Fibroblast of pulmonary artery (primary cell): ENCODE measurements around the gene USP21.
"Not testable (repeated sequence)": the region's sequence is repeated elsewhere in the genome, so short reads cannot be mapped to it uniquely, and the experiment has no call there.

Source experiments
- DNase-seq: peaks from one replicate; pipeline ENCODE4 v3.0.0-alpha.2; 2010; ENCODE audit warnings: low read depth
- H3K4me3 ChIP-seq: replicated peaks from 2 replicates; pipeline ENCODE4 v1.5.1; 2011; ENCODE audit warnings: low read depth, mild to moderate bottlenecking, control low read depth, low read length, moderate library complexity
- TF ChIP-seq, protein P1 (sequence below): IDR thresholded peaks from 2 replicates; pipeline ENCODE4 v1.5.1; 2011; ENCODE audit warnings: mild to moderate bottlenecking, control low read depth, low read length, inconsistent platforms; ENCODE audit errors: missing control alignments

USP21 gene, protein sequence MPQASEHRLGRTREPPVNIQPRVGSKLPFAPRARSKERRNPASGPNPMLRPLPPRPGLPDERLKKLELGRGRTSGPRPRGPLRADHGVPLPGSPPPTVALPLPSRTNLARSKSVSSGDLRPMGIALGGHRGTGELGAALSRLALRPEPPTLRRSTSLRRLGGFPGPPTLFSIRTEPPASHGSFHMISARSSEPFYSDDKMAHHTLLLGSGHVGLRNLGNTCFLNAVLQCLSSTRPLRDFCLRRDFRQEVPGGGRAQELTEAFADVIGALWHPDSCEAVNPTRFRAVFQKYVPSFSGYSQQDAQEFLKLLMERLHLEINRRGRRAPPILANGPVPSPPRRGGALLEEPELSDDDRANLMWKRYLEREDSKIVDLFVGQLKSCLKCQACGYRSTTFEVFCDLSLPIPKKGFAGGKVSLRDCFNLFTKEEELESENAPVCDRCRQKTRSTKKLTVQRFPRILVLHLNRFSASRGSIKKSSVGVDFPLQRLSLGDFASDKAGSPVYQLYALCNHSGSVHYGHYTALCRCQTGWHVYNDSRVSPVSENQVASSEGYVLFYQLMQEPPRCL

DNA sequence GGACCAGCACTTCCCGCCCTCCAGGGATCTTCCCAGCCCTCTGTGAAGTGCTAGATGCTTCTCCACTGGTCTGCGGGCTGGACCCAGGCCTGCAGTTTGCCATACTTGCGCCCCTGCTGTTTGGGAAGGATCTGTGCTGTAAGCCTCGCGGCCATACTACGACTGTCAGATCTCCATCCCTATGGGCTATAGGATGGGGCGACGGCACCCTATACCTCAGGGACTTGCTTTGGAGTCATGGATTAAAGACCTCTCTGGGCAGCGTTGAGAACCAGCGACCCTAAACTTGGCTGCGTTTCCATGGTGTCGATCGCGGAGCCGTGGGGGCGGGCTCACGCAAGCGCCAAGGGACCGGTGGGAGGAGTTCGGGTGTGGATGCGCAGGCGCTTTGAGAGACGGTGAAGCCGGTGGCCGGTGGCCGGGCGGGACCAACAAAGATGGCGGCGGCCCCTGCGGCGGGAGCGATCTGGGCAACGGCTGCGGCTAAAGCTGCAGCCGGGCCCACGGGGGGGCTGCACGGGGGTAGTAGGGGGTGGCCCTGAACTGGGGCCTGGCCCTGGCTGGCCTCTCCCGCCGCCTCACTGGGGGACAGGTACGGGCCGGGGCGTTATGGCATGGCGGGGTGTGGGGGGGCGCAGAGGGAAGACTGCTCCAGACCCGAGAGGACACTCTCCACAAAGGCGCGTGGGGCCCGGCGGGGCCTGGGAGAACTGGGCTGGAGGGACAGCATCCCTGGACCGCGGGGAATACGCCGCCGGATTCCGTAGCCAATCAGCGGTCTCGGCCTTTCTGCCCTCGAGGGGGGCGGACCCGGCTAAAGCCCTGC lies at the start of gene USP21:
Gene USP21, plus strand, starts transcription at position 414 of the 826 bp plus-strand sequence. CDS start 1,141 bp downstream, outside the sequence.
- peak; percentile 90 for DNase-seq

DNA sequence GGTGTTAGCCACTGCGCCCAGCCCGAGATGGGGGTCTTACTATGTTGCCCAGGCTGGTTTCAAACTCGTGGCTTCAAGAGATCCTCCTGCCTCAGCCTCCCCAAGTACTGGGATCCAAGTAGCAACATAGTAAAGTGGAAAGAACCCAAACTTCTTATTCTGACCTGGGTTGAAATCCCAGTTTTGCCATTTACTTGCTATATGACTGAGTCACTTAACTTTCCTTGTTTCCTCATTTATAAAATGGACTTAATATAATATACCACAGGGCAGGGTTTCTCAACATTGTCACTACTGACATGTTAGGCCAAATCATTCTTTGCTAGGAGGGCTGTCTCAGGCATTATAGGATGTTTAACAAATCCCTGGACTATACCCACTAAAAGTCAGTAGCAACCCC lies 48.2 kb upstream of the USP21 start:
- DNase-seq, result no peak
- H3K4me3 ChIP-seq, result no peak overlapping the region
- TF ChIP-seq, protein P1, sequence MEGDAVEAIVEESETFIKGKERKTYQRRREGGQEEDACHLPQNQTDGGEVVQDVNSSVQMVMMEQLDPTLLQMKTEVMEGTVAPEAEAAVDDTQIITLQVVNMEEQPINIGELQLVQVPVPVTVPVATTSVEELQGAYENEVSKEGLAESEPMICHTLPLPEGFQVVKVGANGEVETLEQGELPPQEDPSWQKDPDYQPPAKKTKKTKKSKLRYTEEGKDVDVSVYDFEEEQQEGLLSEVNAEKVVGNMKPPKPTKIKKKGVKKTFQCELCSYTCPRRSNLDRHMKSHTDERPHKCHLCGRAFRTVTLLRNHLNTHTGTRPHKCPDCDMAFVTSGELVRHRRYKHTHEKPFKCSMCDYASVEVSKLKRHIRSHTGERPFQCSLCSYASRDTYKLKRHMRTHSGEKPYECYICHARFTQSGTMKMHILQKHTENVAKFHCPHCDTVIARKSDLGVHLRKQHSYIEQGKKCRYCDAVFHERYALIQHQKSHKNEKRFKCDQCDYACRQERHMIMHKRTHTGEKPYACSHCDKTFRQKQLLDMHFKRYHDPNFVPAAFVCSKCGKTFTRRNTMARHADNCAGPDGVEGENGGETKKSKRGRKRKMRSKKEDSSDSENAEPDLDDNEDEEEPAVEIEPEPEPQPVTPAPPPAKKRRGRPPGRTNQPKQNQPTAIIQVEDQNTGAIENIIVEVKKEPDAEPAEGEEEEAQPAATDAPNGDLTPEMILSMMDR, result no peak

More for the DNA sequence above, at the start of gene USP21:
- peak within 1 kb of the TSS; percentile 73 for H3K4me3 ChIP-seq
- TF ChIP-seq, protein P1, result peak; percentile 44

DNA sequence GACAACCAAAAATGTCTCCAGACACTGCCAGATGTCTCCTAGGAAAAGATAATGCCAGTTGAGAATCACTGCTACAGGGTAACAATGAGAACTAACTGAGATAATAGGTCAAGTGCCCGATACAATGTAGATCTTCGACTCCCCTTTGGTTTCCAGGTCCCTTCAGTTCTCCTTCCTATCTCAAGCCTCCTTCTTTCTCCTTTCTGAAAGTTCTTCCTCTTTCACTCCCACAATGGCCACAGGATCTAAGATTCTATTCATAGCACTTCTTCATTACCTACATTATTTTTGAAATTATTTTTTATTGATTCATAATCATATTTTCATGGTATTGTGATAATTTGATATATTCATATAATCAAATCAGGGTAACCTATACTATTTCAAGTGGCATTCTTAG lies 47.8 kb upstream of the USP21 start:
- DNase-seq, result no peak
- TF ChIP-seq, protein P1, result no peak
- no peak overlapping the region for H3K4me3 ChIP-seq

DNA sequence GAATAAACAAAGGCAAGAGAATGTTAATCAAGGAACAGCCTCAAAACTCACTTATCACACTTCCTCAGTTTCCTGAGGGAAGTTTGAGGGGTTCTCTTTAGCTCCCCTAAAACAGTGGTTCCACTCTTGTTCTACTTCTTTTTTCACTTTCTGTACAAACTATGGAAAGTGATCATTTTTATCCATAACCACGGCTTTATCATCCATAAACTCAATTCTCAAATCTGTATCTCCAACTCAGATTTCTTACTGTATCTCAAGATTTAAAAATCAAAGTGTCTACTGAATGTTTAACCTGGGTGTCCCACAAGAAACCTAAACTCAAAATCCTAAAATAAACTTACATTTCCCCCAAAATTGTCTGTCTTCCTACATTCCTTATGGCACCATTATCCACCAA lies 45.4 kb upstream of the USP21 start:
- DNase-seq, result no peak
- TF ChIP-seq, protein P1, result no peak
- no peak overlapping the region for H3K4me3 ChIP-seq

DNA sequence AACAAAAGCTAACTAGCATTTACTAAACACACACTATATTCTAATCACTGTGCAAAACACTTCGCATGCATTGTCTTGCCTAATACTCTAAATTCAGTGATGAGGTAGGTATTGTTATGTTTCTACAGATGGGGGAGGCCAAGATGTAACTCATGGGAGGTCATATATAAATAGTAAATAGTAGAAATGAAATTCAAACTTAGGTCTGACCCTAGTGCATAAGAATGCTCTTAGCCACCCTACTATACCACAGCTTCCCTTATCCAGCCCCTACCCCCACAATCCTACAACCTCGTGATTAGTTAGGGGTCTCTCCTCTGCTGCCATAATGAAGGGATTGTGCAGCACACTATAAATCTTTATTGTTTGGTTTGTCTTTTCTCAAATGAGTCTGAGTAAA lies 44.7 kb upstream of the USP21 start:
- TF ChIP-seq, protein P1, result no peak
- no peak for DNase-seq
- no peak overlapping the region for H3K4me3 ChIP-seq

DNA sequence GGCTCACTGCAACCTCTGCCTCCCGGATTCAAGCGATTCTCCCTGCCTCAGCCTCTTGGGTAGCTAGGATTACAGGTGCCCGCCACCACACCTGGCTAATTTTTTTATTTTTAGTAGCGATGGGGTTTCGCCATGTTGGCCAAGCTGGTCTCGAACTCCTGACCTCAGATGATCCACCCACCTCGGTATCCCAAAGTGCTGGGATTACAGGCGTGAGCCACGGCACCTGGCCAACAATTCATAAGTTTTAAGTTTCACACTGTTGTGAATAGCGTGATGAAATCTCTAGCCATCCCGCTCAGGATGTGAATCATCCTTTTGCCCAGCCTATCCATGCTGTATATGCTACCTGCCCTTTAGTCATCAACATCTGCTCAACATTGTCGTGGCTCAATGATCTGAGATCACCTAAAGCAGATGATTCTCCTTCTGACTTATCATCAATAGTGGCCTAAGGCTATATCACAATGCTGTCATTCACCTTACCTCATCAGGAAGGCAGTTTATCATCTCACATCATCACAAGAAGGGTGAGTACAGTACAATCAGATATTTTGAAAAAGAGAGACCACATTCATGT lies 44.1 kb upstream of the USP21 start:
- DNase-seq, result peak; percentile 92
- TF ChIP-seq, protein P1, result no peak
- no peak overlapping the region for H3K4me3 ChIP-seq

DNA sequence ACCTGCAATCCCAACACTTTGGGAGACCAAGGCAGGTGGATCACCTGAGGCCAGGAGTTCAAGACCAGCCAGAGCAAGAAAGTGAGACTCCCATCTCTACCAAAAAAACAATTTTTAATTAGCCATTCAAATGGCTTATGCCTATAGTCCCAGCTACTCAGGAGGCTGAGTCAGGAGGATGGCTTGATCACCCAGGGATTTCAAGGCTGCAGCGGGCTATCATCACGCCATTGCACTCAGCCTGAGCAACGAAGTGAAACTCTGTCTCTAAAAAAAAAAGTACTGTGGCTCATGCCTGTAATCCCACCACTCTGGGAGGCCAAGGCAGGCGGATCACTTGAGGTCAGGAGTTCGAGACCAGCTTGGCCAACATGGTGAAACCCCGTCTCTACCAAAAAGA lies 43.3 kb upstream of the USP21 start:
- not testable (repeated sequence) for DNase-seq

More for the DNA sequence above, 43.3 kb upstream of the USP21 start:
- not testable (repeated sequence) for H3K4me3 ChIP-seq
